ENCODE measurements around the gene NAP1L1.

Gene NAP1L1

DNA sequence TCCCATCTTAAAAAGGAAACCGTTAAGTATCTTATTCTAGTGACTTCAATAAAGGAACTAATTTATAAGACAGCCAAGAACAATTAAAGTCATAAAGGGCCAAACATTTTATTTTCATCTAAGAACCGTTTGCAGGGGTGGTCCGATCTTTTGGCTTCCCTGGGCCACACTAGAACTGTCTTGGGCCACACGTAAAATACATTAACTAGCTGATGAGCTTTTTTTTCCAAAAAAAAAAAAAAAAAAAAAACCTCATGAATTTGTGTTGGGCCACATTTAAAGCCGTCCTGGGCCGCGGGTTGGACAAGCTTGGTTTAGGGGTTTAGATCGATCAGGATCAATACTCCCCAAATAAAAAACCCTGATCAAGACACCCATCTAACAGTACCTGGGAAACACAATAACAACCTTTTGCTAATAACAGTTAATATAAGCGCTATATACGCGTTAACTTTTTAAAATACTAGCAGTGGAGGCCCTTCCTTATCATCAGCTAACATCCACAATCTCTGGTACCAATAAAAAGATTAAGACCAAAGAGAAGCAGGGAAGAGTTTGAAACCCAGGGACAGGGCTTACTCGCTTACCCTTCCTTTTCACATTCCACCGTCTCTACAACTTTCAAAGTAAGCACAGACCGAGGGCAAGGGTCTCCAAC lies 1.1 kb downstream of the NAP1L1 start:
- no peak for DNase-seq

DNA sequence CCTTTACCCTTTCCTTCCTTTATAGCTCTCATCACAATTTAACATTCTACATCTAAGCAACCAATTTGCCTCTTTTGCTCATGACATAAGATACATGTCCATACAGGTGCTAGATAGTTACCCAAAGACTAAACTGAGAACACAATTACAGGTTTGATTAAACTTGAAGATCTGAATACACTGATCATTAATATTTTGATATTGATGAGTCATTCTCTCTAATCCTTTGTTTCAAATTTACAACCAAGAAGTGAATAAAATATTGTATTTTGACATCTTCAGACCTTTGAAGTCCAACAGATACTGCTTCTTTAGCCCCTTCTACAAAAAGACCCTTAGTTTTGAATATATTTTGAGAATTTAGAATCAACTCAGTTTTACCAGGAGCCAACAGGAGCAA lies 2.6 kb downstream of the NAP1L1 start:
- no peak for DNase-seq

DNA sequence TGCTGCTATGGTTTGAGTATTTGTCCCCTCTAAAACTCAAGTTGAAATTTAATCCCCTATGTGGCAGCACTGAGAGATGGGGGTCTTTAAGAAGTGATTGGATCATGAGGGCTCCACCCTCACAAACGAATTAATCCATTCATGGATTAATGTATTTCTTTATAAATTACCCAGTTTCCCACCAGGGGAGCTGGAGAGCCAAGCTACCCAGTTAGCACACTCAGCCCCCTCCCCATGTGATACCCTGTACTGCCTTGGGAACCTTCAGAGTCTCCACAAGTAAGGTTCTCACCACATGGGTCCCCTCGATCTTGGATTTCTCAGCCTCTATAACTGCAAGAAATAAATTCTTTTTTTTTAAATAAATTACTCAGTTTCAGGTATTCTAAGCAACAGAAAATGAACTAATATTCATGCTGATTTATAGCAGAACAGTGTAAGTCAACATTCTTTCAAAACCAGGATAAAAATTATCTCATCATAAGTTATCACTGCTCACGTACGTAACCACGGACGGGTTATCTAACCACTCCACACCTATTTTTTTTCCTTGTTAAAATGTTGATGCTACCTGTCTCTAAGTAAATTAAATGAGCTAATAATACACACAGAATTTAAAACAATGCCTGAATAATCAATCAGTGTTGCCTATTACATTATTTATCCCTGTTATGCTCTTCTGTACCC lies 3.6 kb downstream of the NAP1L1 start:
- DNase-seq, result no peak

DNA sequence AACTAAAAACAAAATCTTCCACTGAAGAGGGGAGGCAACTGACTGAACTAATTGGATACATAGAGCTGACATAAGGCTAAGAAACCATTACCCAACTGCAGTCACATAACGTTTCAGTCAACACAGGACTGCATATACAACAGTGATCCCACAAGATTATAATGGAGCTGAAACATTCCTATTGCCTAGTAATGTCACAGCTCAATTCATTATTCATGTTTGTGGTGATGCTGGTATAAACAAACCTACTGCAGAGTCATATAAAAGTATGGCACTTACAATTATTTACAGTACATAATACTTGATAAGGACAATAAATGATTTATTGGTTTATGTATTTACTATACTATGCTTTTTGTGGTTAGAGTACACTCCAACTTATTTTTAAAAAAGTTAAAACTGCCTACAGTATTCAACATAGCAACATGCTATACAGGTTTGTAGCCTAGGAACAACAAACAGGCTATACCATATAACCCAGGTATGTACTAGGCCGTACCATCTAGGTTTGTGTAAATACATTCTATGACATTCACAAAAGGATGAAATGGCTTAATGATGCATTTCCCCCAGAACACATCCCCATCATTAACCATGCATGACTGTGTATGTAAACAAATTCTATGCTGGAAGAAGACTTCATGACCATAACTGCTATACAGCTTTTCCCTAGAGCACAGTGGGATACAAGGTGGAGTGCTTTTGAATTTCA lies 4.3 kb downstream of the NAP1L1 start:
- DNase-seq, result peak; percentile 83

DNA sequence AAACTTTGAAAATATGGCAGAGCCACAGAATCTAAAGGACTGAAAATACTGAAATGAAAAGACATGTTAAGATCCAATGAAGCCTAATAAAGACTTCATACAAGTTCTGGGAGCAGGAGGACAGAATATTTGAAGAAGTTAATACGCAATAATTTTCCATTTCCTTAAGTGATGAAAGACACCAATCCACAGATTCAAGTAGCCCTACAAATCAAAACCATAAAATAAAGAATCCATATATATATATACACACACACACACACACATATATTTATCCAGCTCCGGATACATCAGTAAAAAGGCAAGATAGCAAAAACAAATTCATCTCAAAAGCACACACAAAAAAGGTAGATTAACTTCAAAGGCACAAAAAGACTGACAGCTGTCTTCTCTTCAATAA lies 5.7 kb downstream of the NAP1L1 start:
- DNase-seq, result no peak

DNA sequence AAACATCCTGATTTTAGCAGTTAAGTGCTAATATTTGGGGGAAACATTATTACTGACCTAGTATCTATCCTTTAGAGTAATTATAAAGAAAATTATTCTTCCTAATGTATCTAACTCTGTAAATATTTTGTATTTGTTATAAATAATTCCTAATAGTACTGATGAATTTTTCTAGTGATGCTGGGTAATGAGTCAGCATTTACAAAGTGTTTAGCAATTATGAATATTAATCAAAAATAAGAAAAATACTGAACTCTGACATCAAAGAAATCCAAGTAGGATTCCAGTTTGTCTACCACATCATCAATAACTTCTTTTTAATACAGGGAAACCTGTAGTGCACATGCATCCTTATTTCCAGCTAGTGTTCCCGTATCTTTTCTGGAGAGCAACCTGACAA lies 9.0 kb downstream of the NAP1L1 start:
- DNase-seq, result no peak

DNA sequence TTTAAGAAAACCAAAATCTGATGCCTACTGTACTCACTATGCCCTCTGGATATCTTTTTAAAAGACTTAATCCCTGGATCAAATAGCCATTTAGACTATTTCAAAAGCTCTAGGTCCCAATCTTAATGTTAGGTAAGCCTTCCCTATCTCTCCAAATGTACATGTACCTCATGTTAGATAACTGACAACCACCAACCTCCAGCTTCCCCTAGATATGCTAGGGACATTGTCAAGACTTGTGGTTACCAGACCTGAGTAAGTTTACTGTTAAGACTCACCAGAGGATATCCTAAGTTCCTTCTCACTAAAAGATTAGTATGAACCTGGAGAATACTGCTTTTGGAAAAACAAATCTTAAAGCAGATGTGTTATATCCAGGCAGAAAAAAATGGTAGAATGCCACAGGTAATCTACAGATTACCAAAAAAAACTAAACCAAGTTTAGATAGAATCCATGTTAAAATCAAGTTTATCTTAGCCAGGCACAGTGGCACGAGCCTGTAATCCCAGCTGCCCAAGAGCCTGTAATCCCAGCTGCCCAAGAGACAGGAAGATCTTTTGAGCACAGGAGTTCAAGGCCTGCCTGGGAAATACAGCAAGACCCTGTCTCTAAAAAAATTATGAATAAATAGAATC lies 9.7 kb downstream of the NAP1L1 start:
- DNase-seq, result no peak

DNA sequence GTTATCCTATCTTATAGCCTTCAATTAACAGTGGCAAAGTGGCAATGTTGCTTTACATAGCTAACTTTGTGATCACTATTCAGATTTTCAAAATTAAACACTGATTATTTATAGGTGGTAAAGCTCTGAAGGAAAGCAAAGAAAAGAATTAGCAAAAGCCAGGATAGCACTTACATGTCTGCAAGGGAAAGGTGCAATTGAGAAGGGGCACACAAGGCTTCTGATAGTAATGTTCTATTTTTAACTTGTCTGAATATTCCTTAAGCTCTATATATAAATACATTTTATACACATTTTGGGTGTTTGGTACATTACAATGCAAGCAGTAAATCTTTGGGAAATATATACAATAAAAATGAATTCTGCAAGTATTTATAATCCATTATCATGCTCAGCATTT lies 10.9 kb downstream of the NAP1L1 start:
- DNase-seq, result no peak

DNA sequence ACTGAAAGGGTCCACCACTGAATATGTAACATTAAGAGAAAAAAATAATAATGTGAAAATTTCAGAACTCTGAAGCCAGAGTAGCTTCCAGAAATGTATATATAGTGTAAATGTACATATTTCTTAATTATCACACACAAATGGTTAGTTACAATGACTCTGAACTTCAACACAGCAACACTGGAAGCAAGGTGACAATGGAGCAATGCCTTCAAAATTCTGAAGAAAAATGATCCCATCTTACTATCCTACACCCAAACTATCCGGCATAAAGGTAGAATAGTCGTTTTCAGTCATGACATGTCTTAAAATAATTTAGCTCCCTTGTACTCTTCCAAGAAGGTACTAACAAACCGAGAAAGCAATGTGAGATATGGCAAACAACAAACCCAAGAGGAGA lies 11.9 kb downstream of the NAP1L1 start:
- DNase-seq, result no peak

DNA sequence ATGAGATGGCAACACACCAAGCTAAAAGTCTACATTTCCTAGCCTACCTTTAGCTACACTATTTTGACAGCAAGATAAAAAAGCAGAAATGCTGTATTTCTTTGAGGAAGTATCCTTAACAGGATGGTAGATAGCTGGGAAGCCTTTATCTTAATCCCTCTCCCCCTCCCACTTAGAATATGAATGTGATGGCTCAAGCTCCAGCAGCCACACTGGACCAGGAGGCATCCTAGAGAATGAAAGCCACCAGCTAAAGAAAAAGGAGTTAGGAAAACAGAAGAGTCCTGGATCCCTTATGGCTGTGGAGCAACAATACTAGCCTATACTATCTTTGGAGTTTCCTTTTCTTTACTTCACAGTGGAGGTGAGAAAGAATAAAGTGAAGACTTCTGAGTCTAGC lies 15.1 kb downstream of the NAP1L1 start:
- DNase-seq, result no peak

DNA sequence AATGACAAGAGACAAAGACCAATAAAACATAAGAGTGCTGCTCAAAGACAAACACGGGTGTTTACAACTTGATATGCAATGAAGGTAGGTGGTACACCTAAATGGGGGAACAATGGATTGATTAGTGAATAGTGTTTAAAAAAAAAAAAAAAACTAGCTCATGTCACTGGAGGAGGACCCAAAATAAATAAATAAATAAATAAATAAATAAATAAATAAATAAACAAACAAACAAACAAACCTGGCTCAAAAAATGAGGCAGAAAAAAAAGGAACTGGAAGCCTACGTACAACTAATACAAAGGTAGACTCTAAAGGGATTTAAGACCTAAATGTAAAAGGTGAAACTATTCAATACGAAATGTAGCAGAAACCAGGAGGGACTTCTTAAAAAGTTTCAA lies 18.6 kb downstream of the NAP1L1 start:
- no peak for DNase-seq

DNA sequence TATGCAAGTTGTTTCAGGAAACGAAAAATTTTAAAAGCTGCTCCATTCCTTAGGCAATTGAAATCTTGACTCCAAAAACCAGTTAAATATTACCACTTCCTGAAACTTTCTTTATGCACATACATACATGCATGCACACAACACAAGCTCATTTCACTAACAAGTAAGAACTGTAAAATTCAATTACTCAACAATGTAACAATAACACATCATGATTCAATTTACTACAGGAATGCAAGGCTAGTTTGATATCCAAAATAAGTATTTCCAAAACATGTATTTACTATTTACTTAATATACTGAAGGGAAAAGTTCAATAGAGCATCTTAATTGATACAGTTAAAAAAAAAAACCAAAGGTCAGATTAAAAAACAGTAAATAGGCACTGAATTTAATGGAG lies 19.6 kb downstream of the NAP1L1 start:
- no peak for DNase-seq

DNA sequence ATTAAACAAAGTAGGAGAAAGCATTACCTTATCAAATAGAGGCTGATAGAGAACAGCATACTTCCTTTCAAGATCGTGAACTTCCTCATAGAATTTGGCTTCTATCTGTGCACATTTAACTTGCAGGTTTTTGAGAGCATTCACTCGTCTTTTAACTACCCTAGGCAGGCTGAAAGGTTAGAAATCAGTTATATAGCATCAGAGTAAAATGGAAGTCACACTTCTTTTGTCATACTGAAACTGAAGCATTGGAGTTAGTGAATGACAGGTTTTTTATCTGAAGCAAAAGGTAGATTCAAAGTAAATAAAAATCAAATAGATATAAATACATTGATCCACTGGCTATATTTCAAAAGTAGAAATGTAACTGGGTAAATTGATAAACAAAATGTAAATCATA lies 24.4 kb downstream of the NAP1L1 start:
- DNase-seq, result no peak

DNA sequence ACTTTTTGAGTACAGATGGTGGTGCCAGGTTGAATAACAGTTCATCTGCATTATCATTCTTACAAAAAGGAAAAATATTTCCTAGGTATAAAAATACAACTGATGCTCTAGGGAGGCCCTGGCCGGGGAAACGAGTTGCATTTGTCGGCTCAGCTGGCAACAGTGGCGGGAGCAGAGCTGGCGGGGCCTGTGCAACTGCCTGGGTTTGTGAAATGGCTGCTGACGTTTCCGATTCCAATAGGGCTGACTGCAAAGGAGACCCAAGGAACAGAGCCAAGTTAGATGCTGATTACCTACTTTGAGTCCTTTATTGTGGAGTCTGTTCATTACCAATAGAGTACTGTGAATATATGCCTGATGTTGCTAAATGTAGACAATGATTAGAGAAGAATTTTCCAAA lies 27.2 kb downstream of the NAP1L1 start:
- no peak for DNase-seq

DNA sequence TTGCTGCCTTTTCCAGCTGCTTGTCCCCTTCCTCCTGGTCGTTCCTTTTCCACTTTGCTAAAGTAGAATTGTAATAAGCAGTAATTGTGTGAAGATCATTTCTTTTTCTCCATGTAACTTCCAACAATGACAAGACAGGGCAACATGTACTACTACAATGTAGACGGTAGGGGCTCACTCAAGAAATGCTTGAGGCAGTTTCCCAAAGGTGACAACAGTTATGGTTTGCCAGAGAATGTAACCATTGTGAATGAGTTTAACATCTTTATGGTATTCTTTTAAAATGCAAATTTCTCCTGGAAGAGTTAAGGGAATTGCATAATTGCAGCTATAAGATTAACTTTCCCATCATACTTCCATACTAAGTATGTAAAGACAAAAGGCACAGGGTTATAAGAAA lies 29.1 kb downstream of the NAP1L1 start:
- DNase-seq, result no peak

DNA sequence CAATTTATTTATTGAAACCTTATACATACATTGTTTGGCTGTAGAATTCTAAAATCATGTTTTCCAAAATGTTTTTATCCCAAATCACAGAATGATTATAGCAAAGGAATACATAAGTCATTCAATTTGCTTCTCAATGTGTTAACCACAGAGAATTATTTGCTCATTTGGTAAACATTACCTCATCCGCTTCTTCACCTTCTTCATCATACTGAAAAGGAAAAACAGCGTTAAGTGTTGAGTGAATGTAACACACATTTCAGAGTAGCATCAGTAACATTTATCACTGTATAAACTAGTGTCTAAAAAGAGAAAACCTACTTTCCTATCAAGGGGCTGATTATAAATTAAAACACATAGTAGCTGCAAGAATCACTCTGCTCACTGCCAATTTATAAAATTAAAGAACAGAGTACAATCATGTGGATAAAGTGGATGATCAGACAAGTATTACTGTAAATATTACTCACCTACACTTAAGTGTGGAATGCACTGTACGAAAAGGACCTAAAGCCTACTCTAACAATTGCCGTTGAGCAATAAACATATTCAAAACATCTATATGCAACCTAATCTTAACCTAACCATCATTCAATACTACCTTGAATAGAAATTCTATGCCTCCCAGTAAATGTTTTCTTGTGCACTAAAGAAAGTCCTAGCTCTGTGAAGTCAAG lies 34.8 kb downstream of the NAP1L1 start:
- DNase-seq, result no peak

DNA sequence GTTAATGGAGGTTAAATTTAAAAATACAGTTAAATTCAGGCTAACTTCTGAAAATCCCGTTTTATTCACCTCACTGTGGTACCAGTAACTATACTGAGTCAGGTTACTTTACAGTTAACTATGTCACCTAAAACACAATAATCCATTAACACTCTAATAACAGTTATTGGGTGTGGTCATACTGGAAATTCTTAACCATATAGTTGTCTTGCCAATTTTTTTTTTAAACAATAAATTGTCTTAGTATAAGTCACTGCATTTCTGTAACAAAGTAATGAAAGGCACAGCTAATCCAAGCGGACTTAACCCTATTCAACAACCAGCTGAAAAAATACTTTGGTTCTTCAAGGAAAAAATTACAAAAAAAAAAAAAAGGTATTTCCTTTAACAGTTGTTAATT lies 36.7 kb downstream of the NAP1L1 start:
- DNase-seq, result no peak

DNA sequence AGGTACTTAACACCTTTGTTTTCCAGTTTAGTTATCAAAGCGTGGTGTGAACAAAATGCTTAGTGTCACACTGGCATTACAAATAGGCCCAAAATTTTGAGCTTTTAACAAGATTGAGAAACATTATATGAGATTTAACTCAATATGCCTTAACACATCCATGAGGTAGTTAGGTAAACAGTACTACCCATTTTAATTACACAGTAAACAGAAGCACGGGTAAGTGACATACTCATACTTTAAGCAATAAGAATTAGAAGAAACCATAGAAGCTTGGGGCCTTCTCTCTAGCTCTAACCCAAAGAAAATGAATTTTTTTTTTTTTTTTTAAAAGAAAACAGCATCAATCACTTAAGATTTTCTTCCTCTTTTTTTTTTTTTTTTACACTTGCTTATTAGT lies 37.4 kb downstream of the NAP1L1 start:
- no peak for DNase-seq

DNA sequence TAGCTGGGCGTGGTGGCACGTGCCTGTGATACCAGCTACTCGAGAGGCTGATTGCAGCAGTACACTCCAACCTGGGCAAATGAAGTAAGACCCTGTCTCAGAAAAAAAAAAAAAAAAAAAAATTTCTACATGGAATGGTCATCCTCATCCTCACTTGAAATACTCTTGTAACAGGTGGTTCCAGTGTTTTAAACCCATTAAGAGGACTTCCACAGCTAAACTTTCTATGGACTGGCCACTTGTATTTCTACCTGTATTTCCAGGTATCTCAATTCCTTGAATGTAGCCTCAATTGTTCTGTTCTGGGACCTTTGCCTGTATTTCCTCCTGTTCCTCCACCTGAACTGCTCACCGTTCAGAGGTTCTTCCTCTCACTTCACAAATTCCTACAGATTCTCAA lies 41.1 kb downstream of the NAP1L1 start:
- no peak for DNase-seq

DNA sequence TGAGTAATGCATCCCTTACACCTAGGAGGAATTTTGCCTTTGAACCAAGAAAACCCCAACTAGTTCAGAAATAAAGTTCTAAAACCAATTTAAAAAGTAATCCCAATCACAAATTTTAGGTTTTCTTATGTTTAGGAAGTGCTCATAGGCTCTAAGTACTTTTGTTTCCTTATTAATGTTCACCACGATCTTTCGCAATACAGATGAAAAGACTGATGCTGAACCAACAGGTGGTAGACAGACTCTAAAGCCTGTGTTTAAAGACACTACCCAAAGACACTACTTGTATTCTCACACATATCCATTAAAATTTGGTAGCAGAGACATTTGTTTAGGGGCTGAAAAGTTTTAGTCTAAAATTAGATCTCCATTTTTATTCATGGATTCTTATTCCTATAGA lies 42.3 kb downstream of the NAP1L1 start:
- DNase-seq, result no peak

DNA sequence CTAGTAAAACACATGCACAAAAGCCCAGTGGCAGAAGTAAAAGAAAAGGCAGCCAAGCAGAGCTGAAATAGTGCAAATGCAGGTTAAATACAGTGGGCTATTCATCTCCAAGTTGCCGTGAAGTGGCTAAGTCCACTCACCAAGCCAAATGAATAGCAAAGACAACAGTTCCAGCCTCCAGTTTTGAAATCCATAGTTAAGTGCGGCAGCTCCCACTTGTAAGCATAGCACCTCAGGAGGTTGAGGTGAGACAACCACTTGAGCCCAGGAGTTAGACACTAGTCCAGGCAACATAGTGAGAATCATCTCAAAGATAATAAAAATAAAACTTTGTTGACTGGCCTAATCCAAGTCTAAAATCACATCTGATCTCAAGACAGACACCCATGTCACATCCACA lies 43.1 kb downstream of the NAP1L1 start:
- DNase-seq, result peak; percentile 28

DNA sequence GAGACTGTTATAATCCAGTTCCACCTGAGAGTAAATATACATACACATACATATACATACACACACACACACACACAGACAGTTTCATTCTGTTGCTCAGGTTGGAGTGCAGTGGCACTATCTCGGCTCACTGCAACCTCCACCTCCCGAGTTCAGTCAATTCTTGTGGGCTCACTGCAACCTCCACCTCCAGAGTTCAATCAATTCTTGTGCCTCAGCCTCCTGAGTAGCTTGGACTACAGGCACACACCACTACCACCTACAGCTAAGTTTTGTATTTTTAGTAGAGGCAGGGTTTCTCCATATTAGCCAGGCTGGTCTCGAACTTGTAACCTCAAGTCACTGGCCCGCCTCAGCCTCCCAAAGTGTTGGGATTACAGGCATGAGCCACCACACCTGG lies 44.0 kb downstream of the NAP1L1 start:
- no peak for DNase-seq

DNA sequence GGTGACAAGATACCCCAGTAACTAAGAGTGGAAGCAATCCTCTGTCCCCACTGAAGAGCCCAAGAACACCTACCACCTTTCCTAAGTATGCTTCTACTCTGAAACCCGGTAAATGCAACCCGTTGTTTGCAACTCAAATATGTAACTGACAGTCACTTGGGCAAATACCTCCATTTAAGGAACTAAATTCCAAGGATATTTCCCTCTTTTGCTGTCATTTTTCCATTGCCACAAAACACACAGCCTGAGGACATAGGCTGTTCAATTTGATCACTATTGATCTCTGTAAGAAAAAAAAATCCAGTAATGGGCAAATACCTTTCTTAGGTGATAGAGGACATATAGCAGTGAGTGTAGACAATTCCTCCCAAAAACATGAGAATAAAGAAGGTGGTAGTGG lies 46.3 kb downstream of the NAP1L1 start:
- DNase-seq, result no peak

Data from NCI-H187 treated with DMSO at 0.1 percent for 48 hours (cell line).